Choroid plexus epithelial cell (primary cell): ENCODE measurements around the gene ADAMTS18.

Source experiments
- DNase-seq: peaks from one replicate; pipeline ENCODE4 v3.0.0-alpha.2; 2010; ENCODE audit warnings: low read depth
- H3K4me3 ChIP-seq: 2 replicates; pipeline ENCODE4 v1.5.1; 2011; ENCODE audit warnings: low read depth, mild to moderate bottlenecking, control low read depth, low read length, moderate library complexity
- TF ChIP-seq, protein P1 (sequence below): conservative IDR thresholded peaks from 2 replicates; pipeline ENCODE4 v1.5.1; 2011; ENCODE audit warnings: low read depth, mild to moderate bottlenecking, control low read depth, inconsistent platforms, low read length, moderate library complexity

The ADAMTS18 gene

DNA sequence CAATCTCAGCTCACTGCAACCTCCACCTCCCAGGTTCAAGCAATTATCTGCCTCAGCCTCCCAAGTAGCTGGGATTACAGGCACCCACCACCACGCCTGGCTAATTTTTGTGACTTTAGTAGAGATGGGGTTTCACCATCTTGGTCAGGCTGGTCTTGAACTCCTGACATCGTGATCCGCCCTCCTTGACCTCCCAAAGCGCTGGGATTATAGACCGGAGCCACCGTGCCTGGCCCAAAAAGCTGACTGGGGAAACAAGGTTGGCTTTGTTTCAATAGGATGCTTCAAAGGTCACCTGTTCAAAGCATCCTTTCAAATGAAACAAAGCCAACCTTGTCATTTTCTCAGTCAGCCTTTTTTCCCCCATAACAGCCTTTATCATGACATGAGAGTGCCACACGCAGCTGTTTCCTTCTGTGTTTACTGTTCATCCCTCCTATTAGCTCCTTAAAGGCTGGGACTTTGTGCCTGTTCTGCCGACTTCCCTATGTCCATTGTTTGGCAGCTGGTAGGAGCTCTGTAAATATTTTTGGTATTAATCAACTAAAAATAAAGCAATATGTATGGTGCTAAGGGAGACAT is 51.1 kb downstream of the ADAMTS18 start:
- no peak overlapping the region for H3K4me3 ChIP-seq
- no peak for DNase-seq
- TF ChIP-seq, protein P1, sequence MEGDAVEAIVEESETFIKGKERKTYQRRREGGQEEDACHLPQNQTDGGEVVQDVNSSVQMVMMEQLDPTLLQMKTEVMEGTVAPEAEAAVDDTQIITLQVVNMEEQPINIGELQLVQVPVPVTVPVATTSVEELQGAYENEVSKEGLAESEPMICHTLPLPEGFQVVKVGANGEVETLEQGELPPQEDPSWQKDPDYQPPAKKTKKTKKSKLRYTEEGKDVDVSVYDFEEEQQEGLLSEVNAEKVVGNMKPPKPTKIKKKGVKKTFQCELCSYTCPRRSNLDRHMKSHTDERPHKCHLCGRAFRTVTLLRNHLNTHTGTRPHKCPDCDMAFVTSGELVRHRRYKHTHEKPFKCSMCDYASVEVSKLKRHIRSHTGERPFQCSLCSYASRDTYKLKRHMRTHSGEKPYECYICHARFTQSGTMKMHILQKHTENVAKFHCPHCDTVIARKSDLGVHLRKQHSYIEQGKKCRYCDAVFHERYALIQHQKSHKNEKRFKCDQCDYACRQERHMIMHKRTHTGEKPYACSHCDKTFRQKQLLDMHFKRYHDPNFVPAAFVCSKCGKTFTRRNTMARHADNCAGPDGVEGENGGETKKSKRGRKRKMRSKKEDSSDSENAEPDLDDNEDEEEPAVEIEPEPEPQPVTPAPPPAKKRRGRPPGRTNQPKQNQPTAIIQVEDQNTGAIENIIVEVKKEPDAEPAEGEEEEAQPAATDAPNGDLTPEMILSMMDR: no peak

DNA sequence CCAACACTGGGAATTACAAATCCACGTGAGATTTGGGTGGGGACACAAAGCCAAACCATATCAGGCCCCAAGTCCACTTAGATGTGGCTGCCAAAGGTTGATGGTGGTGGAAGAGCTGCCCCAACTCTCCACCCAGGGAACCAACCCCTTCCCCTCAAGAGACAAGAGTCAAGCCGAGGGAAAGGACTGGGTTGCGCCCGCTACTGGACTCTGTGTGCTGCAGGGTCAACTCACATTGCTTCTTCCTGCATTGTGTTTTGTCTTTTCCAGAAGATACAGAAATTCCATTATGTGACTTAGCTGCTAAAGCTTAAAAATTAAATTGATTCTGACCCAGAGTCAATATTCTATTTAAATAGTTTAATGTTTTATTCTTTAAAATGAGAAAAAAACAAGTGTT is 58.5 kb downstream of the ADAMTS18 start:
- H3K4me3 ChIP-seq: no peak overlapping the region
- no peak for DNase-seq
- TF ChIP-seq, protein P1: peak; percentile 33

DNA sequence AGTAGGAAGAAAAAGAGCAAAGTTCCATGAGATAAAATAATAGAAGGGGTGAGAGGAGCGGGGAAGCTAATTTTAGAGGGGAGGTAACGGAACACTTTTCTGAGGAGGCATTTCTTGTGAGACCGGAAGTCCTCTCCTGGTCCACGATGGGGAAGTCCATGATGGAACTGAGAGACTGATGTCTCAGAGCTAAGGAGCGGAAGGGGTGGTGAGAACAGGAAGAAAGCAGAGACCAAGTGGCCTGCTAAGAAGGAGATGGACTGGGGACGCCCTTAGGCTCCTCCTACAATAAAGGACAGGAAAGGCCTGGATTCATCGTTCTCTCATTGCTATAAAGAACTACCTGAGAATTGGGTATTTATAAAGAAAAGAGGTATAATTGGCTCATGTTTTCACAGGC is 59.4 kb downstream of the ADAMTS18 start:
- no peak for DNase-seq
- TF ChIP-seq, protein P1: no peak

DNA sequence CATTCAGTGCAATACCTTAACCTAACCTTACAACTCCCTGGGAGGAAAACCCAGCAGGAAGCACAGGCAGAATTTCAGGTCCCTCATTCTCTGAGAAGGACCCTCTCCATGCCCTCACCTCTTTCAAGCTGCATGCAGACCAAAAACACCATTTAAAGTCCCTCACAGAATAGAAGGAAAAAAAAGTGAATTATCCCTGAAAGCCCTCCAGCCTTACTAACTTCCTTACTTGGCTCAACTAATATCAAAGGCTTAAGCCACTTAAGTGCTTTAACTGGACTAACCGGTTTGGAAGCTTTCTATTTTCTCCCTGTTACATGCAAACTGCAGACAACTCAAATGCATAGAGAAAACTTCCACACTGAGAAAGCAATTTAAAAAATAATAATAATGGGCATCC is 60.5 kb downstream of the ADAMTS18 start:
- DNase-seq: no peak
- no peak overlapping the region for H3K4me3 ChIP-seq
- TF ChIP-seq, protein P1: no peak

More for the DNA sequence above, 59.4 kb downstream of the ADAMTS18 start:
- no peak overlapping the region for H3K4me3 ChIP-seq

DNA sequence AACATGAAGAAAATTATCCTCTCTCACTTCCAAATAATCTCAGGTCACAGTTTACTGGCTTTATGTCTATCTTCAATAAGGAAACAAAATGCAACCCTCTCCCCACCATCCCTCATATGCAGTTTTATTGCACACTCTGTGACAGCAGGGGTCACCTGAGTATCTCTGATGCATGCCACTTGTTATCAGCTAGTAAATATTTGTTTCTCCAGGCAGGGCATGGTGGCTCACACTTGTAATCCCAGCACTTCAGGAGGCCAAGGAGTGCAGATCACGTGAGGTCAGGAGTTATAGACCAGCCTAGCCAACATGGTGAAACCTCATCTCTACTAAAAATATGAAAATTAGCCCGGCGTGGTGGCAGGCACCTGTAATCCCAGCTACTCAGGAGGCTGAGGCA is 61.1 kb downstream of the ADAMTS18 start:
- DNase-seq: no peak
- TF ChIP-seq, protein P1: no peak
- H3K4me3 ChIP-seq: no peak overlapping the region

DNA sequence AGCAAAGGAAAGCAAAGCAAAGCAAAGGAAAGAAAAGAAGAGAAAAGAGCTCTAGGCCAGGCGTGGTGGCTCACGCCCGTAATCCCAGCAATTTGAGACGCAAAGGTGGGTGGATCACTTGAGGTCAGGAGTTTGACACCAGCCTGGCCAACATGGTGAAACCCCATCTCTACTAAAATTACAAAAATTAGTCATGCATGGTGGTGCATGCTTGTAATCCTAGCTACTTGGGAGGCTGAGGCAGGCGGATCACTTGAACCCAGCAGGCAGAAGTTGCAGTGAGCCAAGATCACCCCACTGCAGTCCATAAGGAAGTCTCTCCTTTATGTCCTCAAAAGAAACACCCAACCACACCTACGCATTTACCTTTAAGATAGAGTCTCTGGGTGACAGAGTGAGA is 70.1 kb downstream of the ADAMTS18 start:
- TF ChIP-seq, protein P1: no peak
- no peak for DNase-seq
- H3K4me3 ChIP-seq: no peak overlapping the region

DNA sequence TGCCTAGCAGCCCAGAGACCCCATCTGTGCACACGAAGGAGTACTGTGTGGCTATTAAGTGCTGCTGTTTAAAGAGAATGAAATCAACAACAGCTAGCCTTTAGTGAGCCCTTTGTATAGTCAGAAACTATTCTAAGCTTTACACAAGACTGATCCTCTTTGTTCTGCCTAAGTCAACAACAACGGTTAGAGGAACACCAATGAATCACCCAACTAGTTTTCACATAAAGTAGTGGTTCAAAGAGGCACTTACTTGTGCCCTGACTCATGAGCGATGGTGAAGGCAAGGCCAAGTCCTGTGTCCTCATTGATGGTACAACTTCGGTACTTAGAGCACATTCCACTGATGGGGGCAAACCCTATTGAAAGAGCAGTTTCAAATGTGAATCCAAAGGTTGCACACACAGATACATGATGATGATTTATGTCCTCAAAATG is 75.8 kb downstream of the ADAMTS18 start:
- no peak overlapping the region for H3K4me3 ChIP-seq
- peak; percentile 60 for DNase-seq
- TF ChIP-seq, protein P1: no peak
